GM12865 (cell line): ENCODE measurements around the gene GIT1.
A peak's percentile ranks its signal among the peaks of the same experiment; 100 is the strongest.

Source experiments
- DNase-seq: peaks from one replicate; pipeline ENCODE4 v3.0.0; 2010; ENCODE audit warnings: low read depth
- H3K4me3 ChIP-seq: 2 replicates; pipeline ENCODE4 v1.5.1; 2011; ENCODE audit warnings: mild to moderate bottlenecking, low read depth, low read length, control low read depth
- TF ChIP-seq, protein P1 (sequence below): IDR thresholded peaks from 2 replicates; pipeline ENCODE4 v1.5.1; 2011; ENCODE audit warnings: low read length, control low read depth, low read depth, inconsistent platforms; ENCODE audit not compliant: insufficient read depth; ENCODE audit errors: missing control alignments

The GIT1 gene

DNA sequence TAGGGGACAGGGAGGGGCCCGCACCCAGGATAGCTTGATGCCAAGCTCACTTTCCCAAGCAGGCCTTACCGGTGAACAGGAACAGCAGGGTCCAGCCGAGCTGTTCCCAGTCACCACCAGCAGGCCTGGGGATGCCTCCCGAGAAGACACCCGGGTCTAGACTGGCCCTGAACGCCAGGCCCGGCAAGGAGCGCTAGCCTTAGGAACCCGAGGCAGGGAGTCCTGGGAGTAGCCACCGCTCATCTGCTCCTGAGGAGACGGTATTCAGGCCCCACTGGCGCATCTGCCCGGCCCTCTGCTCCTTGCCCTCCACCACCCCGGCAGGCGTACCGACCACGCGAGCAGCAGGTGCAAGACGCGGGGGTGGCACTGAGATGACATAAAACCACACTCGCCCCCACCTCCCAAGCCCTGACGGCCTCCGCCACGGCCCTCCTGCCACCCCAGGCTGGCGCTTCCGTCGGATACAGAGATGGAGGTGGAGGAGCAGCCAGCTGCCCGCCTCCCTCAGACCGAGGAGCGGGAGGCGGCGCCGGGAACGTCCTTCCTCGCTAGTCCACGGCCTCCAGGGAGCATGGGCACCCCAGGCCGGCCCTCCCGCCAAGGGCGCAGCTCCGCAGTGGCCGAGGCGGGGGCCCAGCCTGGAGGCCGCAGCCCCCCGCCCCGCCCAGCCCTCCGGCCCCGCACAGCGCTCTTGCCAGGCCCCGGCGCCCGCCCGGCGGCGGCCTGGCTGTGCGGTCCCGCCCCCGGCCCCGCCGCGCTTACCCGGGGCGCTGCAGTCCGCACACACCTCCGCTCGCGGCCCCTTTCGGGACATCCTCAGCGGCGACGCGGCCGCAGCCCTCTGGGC lies 661 bp downstream of the GIT1 start:
- DNase-seq, result peak; percentile 43
- H3K4me3 ChIP-seq, result peak overlapping the region; percentile 63
- TF ChIP-seq, protein P1, sequence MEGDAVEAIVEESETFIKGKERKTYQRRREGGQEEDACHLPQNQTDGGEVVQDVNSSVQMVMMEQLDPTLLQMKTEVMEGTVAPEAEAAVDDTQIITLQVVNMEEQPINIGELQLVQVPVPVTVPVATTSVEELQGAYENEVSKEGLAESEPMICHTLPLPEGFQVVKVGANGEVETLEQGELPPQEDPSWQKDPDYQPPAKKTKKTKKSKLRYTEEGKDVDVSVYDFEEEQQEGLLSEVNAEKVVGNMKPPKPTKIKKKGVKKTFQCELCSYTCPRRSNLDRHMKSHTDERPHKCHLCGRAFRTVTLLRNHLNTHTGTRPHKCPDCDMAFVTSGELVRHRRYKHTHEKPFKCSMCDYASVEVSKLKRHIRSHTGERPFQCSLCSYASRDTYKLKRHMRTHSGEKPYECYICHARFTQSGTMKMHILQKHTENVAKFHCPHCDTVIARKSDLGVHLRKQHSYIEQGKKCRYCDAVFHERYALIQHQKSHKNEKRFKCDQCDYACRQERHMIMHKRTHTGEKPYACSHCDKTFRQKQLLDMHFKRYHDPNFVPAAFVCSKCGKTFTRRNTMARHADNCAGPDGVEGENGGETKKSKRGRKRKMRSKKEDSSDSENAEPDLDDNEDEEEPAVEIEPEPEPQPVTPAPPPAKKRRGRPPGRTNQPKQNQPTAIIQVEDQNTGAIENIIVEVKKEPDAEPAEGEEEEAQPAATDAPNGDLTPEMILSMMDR, result no peak

DNA sequence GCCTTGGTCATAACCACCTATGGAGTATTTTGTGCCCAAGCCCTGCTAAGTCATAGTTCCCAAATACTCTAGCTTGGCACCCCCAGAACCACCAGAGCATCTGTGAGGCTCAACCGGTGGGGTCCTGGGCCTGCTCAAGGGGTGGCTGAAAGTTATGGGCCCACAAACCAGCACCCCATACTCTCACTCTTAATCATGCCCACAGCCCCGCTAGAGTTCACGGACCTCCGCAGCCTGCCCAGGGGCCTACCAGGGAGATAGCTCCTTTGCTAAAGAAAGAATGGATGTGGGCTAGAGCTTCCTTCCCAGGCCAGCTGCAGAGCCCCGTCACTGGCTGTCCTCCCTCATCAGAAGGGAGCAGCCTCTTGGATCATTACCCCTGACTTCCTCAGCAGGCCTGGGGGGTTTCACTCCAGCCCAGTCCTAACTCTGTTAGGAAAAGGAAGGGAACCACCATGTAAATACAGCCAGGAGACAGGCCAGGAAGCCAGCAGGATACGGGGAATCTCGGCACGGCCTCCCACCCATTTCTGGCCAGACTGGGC lies 1.4 kb downstream of the GIT1 start:
- H3K4me3 ChIP-seq, result peak overlapping the region; percentile 63
- TF ChIP-seq, protein P1, result no peak
- no peak for DNase-seq

DNA sequence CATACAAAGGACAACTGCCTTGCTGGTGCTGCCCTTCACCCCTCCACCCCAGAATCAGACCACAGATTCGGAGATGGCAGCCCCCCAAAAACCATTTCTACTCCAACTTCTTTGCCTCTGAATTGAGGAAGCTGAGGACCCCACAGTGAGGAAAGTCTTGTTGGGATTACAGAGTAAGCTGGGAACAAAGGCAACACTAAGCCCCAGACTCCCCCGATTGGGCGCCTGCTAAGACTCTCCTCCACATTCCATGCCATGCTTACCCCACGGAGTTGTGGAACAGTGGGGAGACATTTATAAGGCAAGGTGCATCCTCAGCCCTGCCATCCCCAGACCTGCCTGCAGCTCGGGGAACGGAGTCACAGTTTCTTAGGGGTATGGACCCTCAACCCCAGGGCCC lies 1.9 kb downstream of the GIT1 start:
- no peak for DNase-seq
- TF ChIP-seq, protein P1, result no peak
- no peak overlapping the region; the same call in 1 of the 2 replicates for H3K4me3 ChIP-seq

DNA sequence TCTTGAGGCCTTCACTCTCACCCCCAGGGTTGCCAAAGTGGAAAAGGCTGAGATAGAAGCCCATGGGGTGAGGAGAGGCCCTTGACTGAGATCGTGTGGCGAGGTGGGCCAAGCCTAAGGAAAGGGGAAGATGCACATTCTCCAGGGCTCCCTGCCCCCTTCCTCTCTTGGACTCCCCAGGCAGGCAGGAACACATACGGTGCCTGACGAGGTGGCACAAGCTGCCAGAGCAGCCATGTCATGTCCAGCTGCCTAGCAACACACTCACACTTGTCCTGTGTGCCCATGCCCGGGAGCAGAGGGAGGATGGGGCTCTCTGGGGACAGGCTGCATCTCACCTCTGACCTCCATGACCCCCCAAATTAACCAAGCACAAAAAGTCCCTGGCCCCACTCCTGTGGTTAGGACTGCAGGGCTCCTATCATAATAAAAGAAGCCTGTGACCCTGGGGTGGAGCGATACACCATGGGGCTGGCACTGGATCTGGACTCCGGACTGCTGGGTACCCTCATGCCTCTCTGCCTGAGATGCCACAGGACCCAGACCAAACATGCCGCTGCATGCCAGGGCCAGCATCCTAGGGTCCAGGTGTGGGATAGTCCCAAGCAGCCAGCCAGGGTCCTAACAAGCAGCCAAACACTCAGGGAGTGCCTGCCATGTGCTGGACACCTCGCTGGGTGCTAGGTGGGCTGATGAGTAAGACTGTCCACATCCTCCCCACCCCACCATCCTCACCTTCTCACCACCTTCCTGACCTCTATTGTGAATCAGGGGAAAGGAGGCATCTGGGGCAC lies 2.6 kb downstream of the GIT1 start:
- TF ChIP-seq, protein P1, result no peak
- H3K4me3 ChIP-seq, result no peak overlapping the region
- no peak for DNase-seq

DNA sequence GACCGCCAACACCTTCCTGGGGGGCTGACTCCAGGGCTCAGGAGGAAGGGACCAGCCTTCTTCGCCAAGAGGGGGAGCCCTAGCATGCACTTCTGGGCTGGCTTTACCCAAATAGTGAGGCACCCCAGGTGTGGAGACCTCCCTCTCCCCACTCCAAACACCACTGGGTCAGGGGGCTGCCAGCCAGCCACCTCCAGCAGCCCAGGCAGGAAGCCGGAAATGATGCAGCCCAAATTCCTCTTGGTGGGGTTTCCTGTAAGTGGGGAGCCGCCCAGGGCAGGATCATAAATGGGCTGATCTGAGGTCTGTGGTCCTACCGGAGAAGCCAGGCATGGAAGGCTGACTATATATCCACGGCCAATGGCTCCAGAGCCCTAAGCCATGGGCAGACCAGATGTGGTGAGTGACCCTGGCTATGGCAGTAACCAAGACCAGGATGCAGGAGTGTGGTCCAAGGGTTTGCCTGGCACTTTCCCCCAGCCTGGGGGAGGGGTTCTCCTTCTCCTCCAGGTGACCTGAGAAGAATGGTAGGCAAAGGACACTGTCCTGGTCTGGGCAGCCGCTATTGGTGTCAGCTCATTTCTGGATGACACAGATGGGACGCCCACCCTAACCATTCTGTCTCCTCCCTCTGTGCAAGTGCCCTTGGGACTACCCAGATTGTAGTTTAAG lies 4.2 kb downstream of the GIT1 start:
- H3K4me3 ChIP-seq, result no peak overlapping the region
- TF ChIP-seq, protein P1, result peak; percentile 40
- no peak for DNase-seq

DNA sequence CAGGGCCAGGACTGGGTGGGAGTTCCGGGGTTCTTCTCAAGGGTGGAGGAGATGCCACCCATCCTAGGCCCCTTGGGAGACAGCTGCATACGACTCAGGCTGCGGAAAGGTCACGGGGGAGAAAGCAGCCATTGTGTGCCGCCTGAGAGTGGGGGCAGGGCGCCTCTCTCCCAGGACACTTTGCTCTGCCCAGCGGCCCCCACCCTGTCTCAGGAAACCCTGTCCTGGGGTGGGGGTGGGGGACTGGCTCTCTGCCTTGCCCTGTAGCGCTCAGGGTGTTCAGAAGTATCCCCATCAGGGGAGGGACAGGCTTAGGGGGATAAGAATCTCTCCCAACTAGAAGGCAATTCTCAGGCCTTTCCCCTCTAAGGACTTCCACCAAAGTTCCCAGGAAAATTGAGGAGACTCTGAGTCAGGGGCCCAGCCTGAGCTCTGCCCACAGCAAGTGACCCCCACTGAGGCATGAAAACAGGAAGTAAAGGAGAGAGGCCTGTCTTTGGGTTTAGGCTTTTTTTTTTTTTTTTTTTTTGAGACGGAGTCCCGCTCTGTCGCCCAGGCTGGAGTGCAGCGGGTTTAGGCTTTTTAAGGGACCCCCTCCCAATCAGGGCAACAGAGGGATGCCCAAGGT lies 4.9 kb downstream of the GIT1 start:
- DNase-seq, result no peak
- no peak overlapping the region for H3K4me3 ChIP-seq
- TF ChIP-seq, protein P1, result no peak
